LNCaP clone FGC (cell line): ENCODE results near the gene CXADR.
A peak's percentile ranks its signal among the peaks of the same experiment; 100 is the strongest.
"Not testable (repeated sequence)": the region's sequence is repeated elsewhere in the genome, so short reads cannot be mapped to it uniquely, and the experiment has no call there.

Experiments used
- DNase-seq: peaks from one replicate; pipeline ENCODE4 v3.0.0-alpha.2; 2011; ENCODE audit warnings: low read depth
- H3K4me3 ChIP-seq: 2 replicates; pipeline ENCODE4 v1.5.1; 2011; ENCODE audit warnings: mild to moderate bottlenecking, low read depth, low read length, control low read depth
- CTCF ChIP-seq: IDR thresholded peaks from 2 replicates; pipeline ENCODE4 v1.5.1; 2012; ENCODE audit warnings: mild to moderate bottlenecking; ENCODE audit not compliant: control insufficient read depth, insufficient read depth; ENCODE audit errors: extremely low read depth

Gene CXADR

DNA sequence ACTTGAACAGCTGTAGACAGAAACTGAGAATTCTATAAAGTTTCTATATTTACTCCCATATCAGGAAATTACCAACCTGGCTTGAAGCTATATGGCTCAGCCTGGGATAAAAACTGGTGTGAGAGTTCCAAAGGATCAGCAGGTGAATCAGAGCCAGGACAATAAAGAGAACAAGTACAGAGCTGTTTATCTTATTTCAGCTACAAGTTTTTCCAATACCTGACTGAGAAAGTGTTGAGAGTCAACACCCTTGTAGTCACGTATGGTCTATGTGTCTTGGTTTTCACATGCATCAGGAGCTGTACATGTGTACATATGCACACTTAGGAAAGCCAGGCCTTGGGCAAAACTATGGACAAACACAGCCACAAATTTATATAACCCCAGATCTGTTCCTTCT lies 40.7 kb upstream of the CXADR start:
- no peak for TF ChIP-seq CTCF

GRCh38 chr21:17472592-17473271 lies 40.1 kb upstream of the CXADR start:
- H3K4me3 ChIP-seq, result no peak overlapping the region
- TF ChIP-seq CTCF, result no peak
- no peak for DNase-seq

More for the DNA sequence above, 40.7 kb upstream of the CXADR start:
- H3K4me3 ChIP-seq, result no peak overlapping the region
- DNase-seq, result peak; percentile 85

DNA sequence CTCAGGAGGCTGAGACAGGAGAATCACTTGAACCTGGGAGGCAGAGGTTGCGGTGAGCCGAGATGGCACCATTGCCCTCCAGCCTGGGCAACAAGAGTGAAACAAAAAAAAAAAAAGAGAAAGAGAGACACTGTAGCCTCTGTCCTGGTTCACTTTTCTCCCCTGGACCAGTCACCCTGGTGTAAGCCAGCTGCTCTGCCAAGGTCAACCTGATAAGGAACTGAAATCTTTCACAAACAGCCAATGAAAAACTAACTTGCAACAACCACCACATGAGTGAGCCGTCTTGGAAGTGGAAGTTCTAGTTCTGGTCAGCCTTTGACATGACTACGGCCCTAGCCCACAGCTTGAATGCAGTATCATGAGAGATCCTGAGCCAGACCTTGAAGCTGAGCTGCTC lies 36.8 kb upstream of the CXADR start:
- DNase-seq, result no peak
- TF ChIP-seq CTCF, result no peak

GRCh38 chr21:17478156-17478555 lies 34.7 kb upstream of the CXADR start:
- DNase-seq, H3K4me3 ChIP-seq: not testable (repeated sequence)

More for the DNA sequence above, 36.8 kb upstream of the CXADR start:
- H3K4me3 ChIP-seq, result no peak overlapping the region

DNA sequence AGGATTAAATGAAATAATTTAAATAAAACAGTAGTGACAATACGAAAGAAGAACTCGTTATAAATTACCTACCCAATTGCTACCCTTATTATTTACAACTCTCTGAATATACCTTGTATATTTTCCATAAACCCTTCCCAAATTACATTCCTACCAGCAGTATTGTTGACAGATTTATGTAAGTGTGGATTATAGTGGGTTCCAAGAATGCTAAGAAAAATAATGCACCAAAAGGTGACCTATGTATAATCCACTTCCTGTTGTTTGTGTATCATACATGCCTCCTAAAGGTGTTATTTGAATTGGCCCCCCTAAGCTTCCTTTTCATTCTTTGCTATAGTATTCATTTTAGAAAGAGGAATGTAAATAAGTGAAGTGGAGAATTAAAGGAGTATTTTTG lies 33.2 kb upstream of the CXADR start:
- no peak overlapping the region for H3K4me3 ChIP-seq
- TF ChIP-seq CTCF, result no peak
- DNase-seq, result no peak

DNA sequence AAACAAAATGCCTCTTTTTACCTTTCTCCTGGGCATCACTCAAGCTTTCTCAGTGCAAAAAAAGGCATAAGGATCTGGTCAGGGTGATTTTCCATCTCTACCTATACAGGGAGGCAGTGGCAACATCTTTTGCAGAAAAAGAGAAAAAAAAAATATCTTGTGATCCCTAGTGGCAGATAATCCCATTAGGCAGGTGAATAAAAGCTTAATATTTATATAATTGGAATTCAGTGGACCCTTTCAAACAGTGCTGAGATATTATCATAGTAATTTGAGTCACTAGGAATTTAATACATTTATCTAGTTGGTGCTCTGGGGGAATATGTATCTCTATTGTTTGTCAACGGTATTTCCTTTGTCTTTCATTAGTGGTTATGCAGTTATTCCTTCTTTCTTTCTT lies 29.9 kb upstream of the CXADR start:
- TF ChIP-seq CTCF, result no peak
- no peak for DNase-seq

GRCh38 chr21:17488620-17489019 lies 24.2 kb upstream of the CXADR start:
- no peak for TF ChIP-seq CTCF
- H3K4me3 ChIP-seq, result no peak overlapping the region
- no peak for DNase-seq

More for the DNA sequence above, 29.9 kb upstream of the CXADR start:
- no peak overlapping the region for H3K4me3 ChIP-seq

DNA sequence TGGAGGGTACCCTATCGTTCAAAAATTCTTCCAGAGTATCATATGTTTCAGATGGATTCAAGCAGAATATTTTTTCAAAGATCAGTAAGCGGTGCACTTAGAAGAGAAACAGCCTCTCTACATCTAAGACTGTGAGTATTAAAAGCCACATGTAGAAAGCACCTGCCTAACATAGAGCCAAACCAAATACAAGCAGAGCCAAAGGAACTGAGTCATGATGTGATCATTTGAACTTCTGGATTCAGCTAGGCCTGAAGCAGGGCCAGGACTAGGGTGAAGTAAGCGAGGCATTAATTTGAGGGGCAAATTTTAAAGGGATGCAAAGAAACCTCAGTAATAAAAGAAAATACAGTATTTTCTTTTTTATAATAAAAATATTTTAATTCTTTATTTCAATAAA lies 23.3 kb upstream of the CXADR start:
- H3K4me3 ChIP-seq, DNase-seq: not testable (repeated sequence)
